Fibroblast of skin of back (primary cell): ENCODE results near the gene TDRD12. TPM values are rescaled to one million over a fixed set of nuclear protein-coding genes. Genes with fewer than 3 reads are reported as not detected.
A peak's percentile ranks its signal among the peaks of the same experiment; 100 is the strongest.

ENCODE experiments used
- DNase-seq: peaks from one replicate; pipeline ENCODE4 v3.0.0-alpha.2; 2013
- polyA plus RNA-seq, 2 experiments: library from polyadenylated mRNA; unstranded; fragments of 120-200 nt; gene quantifications; one replicate each; pipeline ENCODE4 v1.2.1, GENCODE V29; 2013; ENCODE audit not compliant: insufficient read length in 2 of 2

Gene TDRD12
- 0.44 TPM for polyA plus RNA-seq (2013, experiment 1 of 2; ENCODE audit: insufficient read length)
- 0.08 TPM for polyA plus RNA-seq (2013, experiment 2 of 2; ENCODE audit: insufficient read length)

- no peak for DNase-seq
These were observed at the start of gene TDRD12 for GRCh38 chr19:32719611-32720059. TSS of gene TDRD12 (plus strand) at chr19:32719767. CDS start at chr19:32720073, 306 bp downstream.

- DNase-seq = no peak
These were observed 47.5 kb upstream of the TDRD12 start for GRCh38 chr19:32671883-32672593.

GRCh38 chr19:32672841-32673240, 46.7 kb upstream of the TDRD12 start:
- no peak for DNase-seq

- no peak for DNase-seq
These were observed 46.0 kb upstream of the TDRD12 start for GRCh38 chr19:32673573-32673972.

GRCh38 chr19:32674153-32674930, 45.2 kb upstream of the TDRD12 start:
- no peak for DNase-seq

- DNase-seq = peak; percentile 96
These were observed 44.4 kb upstream of the TDRD12 start, which contains the start of gene ANKRD27 for GRCh38 chr19:32674931-32675719. TSS of gene ANKRD27 (minus strand) at chr19:32675180. CDS start at chr19:32659015, 16,165 bp downstream.

- DNase-seq = peak; percentile 77
These were observed 43.8 kb upstream of the TDRD12 start, which contains the start of gene RGS9BP for GRCh38 chr19:32675720-32676185. TSS of gene RGS9BP (plus strand) at chr19:32675848. CDS start at chr19:32676264, 416 bp downstream.

GRCh38 chr19:32676186-32676894, 43.2 kb upstream of the TDRD12 start:
- no peak for DNase-seq

GRCh38 chr19:32676895-32677359, 42.6 kb upstream of the TDRD12 start:
- no peak for DNase-seq

- no peak for DNase-seq
These were observed 41.9 kb upstream of the TDRD12 start for GRCh38 chr19:32677657-32678056.

- DNase-seq = no peak
These were observed 38.6 kb upstream of the TDRD12 start for GRCh38 chr19:32680986-32681385.

- DNase-seq = no peak
These were observed 37.2 kb upstream of the TDRD12 start for GRCh38 chr19:32682317-32682716.

GRCh38 chr19:32686847-32687475, 32.6 kb upstream of the TDRD12 start:
- DNase-seq = no peak

GRCh38 chr19:32687681-32688080, 31.9 kb upstream of the TDRD12 start:
- no peak for DNase-seq

- no peak for DNase-seq
These were observed 31.3 kb upstream of the TDRD12 start for GRCh38 chr19:32688311-32688710.

- DNase-seq = peak; percentile 90
These were observed 28.1 kb upstream of the TDRD12 start, which contains the start of gene NUDT19 for GRCh38 chr19:32691291-32691951. TSS of gene NUDT19 (plus strand) at chr19:32691821. CDS start at chr19:32691961, 140 bp downstream.

GRCh38 chr19:32691952-32692726, 27.4 kb upstream of the TDRD12 start:
- peak; percentile 69 for DNase-seq

GRCh38 chr19:32692727-32693061, 26.9 kb upstream of the TDRD12 start:
- no peak for DNase-seq
